Measurements from ENCODE around the gene IRAK1.

IRAK1 gene

DNA sequence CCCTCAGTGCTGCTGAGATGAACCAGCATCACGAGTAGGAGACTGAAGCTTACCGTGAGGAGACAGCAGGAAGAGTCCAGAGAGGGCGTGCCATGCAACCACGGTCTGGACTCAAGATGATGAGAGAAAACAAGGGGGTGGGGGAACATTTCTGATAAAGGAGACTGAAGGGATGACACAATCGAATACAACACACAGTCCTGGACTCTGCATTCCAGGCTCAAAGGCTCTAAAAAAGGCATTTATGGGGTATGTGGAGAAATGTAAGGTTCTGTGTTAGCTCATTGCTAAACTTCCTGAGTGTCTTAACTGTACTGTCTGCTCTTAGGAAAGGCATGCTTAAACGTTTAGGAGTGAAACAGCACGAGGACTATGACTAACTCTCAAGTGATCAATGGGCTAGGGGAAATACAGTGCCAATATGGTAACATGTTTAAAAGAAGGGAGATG, 20.6 kb upstream of the IRAK1 start:
- peak; percentile 45 for DNase-seq

DNA sequence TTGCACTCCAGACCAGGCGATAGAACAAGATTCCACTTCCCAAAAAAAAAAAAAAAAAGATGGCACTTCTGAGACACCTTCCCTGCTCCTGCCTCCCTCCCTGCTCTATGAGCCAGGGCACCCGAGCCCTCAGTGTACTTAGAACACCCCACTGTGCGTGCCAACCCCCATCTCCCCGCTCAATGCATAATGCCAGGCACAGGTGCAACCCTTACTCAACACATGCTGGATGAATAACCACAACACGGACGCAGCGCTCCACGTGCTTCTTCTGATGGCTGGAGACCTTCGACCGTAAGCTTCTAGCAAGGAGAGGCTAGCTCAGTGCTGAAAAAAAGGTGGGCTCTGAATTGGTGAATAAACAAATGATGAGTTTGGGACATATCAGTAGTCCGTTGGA, 19.9 kb upstream of the IRAK1 start:
- DNase-seq = no peak

DNA sequence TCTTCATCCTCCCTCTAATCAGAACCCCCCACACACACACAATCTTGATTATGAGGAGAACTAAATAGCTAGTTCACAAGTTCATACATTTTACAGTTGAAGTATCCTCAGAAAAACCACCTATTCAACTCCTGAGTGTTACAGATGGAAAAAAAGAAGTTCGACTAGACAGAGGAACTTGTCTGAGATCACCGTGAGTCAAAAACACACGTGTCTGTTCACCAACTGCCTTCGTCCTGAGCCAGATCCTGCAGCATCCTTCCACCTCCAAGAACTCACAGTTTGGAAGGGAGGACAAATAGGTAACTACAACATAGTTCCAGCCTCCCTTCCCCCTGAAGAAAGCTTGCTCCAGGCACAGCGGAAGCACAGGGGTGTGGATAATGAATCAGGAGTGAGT, 19.0 kb upstream of the IRAK1 start:
- DNase-seq = no peak

DNA sequence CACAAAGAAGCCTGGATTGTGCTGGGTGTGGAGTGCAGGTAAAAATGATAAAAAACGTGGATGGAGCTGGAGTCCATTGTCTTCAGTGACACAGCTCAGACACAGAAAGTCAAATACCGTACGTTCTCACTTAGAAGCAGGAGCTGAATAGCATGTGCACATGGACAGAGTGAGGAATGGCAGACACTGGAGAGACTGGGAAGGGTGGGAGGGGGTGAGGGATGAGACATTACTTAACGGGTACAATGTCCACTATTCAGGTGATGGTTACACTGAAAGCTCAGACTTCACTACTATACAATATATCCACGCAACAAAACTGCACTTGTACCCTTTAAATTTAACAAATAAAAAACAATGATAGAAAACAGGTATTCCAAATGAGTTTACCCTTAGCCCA, 18.1 kb upstream of the IRAK1 start:
- DNase-seq = no peak

DNA sequence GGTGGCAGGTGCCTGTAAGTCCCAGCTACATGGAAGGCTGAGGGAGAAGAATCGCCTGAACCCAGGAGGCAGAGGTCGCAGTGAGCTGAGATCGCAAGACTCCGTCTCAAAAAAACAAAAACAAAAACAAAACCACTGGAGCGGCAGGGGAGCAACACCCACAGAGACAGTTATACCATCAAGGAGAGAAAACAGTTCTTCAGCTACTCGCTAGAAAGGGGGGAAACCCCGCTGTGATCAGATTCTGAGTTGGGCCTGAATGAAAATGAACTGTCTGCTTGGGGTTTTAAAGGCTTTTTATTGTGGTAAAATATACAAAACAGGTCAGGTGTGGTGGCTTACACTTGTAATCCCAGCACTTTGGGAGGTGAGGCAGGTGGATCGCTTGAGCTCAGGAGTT, 16.8 kb upstream of the IRAK1 start:
- DNase-seq = no peak

DNA sequence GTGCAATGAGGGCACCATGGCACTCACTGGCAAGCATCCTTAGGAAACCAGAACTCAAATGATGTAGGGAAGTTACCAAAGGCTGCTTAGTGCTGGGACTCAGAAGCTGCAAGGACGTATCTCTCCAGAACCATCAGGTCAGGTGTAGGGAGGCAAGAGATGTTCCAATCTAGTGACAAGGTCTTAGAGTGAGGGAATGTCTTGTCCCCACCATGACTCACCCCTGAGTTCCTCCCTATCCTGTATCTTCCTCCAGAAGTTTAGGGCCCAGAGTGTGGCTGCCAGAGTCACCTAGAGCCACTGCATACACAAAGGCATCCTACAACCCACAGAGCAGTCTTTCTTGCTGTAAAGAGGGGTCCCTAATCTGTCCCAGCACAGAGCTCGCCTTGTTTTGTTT, 14.1 kb upstream of the IRAK1 start:
- no peak for DNase-seq

DNA sequence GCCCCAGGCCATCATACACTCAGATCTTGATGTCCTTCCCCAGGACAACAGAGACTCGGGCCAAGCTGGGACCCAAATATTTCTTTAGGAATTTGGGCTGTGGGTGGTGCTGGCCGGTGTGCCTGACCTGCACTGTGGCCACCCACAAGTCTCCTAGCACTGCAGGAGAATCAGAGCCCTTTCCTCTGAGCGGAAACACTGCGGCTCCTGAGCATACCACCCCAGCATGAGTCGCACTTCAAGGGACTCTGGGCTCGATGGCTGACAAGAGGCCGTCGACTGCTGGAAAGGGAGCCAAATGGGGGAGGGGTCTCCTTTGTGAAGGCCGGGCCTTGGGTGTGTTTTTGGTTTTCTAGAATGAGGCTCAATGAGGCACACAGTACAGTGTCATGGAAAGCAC, 13.0 kb upstream of the IRAK1 start:
- DNase-seq = no peak

DNA sequence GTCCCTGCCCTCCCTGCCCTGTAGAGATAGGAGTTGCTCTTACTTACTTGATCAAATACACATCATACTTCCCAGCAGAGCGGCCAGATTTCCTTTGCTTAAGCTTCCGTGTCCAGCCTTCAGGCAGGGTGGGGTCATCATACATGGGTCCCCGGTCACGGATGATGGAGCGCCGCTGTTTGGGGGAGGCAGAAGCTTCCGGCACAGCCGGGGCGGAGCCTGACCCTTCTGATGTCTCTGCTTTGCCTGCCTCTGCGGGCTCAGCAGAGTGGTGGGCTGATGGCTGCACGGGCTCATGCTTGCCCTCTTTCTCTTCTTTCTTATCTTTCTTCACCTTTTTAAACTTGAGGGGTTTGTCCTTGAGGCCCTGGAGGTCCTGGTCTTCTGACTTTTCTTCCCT, 12.5 kb upstream of the IRAK1 start:
- DNase-seq = no peak

DNA sequence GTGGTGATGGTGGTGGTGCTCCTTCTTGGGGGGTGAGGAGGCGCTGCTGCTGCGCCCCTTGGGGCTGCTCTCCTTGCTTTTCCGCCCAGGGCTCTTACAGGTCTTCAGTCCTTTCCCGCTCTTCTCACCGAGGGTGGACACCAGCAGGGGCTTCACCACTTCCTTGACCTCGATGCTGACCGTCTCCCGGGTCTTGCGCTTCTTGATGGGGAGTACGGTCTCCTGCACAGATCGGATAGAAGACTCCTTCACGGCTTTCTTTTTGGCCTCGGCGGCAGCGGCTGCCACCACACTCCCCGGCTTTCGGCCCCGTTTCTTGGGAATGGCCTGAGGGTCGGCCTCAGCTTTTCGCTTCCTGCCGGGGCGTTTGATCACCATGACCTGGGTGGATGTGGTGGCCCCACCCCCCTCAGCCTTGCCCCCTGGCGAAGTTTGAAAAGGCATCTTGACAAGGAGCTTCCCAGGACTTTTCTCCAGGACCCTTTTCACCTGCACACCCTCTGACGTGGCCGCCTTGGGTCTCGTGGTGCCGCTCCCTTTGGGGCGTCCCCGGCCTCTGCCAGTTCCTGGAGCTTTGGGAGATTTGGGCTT, 11.1 kb upstream of the IRAK1 start:
- DNase-seq = no peak

DNA sequence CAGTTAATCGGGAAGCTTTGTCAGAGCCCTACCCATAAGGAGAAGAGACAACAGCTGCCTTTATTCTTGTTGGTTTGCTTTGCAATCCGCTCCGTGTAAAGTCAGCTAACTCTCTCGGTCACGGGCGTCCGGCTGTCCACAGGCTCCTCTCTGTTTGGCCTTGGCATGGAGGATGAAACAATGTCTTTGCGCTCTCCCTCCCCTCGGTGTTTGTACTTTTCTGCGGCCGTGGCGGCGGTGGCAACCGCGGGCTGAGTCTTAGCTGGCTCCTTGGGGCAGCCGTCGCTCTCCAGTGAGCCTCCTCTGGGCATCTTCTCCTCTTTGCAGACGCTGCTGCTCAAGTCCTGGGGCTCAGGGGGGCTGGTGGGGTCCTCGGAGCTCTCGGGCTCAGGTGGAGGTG, 10.6 kb upstream of the IRAK1 start:
- DNase-seq = no peak

DNA sequence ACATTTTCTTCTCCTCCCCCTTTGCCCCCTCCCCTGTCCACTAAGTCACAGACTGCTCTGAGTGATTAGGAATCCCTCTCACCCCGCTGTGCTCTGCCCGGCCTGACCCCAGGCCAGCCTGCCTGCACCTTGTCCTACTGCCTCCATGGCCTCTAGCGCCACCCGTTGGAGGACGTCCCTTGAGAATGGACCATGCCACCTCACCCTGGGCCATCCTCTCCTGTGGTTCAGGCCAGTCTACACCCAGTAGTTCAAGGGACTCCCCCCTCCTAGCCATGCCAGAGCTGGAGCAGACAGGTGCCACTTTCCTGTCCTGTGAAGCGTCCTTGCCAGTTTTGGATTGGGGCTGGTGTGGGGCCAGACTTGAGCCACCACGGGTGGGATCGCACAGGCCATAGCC, 9.7 kb upstream of the IRAK1 start:
- peak; percentile 22 for DNase-seq

DNA sequence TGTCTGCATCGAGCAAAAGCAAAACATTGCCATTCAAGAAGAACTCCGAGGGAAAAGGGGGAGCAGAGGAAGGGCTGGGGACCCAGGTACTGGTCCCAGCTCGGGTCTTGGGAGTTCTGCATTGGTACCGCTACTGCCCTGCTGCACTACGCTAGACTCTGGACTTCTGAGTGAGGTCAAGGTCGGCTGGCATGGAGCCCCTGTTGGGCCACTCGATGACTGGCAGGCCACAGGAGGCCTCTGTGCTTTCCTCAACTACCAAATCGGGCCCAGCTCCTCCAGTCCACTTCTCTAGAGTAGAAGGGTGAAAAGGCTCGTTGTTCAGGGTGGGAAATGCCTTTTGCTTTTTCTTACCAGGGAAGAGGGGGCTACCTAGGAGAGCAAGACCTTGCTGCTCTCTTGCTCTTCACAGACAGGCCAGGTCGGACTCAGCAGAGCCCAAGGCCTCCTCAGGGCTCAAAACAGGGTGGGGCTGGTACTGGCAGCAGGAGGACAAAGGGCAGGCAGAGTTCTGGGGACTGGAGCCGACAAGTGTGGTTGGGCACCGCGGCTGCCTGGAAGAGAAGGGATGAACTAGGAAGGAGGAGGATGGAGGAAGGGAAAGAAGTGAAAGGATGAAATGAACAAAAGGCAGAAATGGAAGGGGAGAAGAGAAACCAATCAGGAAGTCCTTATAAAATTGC, 8.9 kb upstream of the IRAK1 start:
- DNase-seq = no peak

DNA sequence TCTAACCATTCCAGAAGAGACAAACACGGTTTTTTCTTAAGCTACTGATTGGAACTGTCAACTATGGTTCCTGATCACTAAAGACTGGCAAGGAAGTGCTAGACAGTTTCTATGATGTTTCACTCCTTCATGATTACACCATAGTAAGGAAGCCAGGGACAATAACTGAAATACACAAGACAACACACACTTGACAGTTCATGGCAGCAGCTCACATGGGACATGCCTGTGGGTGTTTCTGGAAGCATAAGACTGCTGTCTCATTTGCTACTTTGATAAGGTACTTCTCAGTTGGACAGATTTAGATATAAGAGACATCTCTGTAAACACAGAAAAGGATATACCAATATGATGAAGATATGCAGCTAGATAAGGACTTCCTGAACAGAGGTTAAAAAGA, 8.3 kb upstream of the IRAK1 start:
- DNase-seq = no peak

DNA sequence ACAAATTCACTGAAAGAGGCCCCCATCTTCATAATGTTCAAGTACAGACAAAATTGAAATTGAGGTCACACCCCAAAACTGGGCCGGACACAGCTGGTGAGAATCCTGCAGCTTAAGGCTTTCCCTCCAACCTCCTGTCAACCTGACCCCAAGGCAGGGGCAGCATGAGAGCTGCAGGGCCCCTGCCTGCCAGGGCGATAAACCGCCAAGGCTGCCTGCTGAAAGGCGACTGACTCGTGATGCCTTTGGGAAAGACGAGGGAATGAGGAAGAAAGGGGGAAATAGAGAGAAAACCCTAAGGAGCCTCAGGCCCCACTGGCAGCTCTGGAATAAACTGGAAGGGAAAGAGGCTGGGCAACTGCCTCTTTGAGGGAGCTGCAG, 7.3 kb upstream of the IRAK1 start:
- DNase-seq = no peak

DNA sequence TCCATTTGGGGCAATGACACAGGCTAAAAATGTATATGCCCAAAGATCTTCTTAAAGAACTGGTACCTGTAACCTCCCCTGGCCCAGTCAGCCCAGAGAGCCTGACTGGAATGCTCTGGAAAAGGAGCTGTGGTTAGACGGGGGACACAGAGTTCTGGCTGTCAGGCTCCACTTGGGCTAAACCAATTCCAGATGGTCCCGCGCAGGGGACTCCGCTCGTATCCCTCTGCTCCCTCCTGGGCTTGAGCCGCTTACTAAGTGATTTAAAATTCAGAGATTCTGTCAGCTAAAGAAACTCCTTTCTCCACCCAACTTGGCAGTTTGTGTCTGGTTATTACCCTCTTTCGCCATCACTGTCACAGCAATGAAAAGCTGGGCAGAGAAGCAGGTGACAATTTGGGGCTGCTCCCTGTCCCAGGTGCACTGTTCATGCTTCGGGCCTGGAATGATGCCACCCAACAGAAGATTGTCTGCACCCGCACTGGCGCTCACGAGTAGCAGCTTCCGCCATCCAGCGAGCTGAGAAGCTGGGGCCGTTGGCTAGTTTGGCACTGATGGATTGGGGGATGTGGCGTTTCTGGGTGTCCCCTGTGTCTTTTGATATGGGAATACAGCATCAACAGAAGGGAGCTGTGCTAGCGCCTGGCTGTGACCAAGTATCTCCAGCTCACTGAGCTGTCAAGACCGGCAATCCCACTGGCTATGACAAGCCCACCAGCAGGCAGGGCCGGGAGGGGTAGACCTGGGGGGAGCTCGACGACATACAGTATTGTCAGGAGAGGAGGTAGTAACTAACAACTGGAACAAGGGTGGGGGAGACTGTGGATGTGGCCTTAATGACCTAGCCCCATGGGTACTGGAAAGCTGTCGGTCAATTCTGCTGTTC, 6.7 kb upstream of the IRAK1 start:
- no peak for DNase-seq

DNA sequence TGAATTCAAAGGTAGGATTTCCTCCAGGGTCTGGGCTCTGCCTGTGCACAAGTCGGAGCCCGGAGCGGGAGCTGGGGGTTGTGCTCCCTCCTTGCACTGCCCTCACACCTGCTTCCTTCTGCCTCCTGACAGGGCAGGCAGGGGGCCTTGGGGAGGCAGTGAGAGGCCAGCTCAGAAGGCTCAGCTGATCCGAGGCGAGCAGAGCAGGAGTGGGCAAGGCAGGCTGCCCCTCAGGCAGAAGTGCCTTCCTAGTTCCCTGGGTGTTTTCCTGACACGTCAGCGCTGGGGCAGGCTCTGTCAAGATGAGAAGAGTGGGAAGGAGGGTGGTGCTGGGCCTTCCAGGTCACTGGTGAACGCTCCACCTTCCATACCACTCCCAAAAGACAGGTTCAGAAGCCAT, 5.5 kb upstream of the IRAK1 start:
- no peak for DNase-seq

DNA sequence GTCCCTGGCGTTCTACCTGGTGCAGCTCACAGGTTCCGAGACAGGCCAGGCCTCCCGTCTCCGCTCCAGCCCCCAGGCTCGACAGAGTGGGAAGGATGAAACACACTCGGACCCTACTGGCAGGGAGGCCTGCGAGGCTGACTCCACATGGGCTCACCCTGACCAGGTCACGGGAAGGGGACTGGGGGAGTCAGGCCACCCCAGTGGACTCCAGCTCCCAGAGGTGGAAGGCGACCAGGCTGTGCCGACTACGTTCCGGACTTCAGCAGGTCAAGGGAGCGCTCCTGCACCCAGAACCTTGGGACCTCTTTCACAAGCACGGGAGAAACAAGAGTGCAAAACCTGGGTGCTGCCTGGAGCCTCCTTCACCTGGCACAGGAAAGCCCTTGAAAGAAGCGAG, 4.6 kb upstream of the IRAK1 start:
- no peak for DNase-seq

DNA sequence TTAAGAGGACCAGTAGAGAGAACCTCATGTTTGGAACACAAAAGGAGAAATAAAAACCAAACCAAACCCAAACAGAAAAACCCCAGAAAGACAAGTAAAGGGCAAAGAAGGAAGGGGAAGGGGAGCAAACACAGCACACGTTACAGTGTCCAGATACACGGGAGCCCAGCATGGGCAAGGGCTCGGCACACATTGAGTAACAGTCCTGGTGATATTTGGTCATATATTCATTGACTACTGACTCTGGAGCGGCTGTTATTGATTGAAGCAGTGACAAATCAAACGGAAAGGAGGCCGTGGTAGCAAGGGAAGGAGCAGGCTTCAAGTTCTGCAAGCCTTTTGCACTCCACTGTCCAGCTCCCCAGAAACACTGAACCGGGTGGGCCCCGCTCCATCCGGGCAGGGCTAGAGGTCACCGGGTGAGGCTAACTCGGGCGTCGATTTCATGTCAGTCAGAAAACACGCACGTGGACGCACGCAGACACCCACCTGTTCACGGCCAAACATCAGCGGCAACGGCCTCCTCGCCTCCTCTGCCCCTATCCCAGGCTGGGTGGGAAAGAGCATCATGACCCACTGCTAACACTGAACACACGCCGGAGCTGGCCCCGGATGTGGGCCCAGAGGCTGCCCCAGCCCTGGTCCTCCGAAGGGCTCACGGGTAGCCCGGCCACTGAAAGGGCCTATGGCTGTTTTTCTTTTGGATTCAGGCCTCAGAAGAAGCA, 3.7 kb upstream of the IRAK1 start:
- no peak for DNase-seq

DNA sequence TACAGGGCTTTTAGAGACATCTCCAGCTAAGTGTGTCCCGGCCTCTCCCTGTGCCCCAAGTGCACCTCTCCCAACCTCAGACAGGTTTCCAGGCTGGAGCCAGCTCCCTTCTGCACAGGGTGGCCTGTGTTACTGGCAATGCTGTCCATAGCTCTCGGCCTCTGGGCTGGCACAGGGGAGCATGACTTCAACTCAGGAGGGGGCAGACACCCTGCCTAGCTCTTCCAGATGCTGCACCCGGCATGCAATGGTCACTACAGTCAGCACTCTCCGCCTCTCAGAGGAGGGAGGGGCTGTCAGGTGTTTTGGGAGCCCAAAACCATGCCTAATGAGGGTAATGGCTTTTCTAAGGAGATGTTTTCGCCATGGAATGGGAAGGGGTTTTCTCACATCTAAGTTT, 2.4 kb upstream of the IRAK1 start:
- DNase-seq = no peak

DNA sequence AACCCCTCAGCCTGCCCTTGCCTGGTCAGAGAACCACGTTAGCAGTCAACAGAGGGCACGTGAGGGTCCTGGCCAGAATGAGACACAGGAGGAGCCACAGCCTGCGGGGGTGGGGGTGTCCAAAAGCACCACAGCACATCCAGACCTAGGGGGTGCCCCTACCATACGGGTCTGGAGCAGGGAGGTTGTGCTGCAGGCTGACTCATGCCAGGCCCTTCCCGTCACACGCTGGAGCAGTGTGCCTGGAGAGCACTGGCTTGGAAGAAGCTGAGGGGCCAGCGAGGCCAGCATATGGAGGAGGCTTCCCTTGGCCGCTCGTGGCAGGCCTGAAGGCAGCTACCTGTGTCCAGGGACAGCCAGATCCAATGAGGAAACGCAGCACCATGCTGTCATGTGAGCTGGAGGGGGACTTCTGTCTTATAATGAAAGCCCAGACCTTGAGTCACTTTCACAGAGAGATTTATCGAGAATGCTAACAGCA, 1.5 kb upstream of the IRAK1 start:
- DNase-seq = peak; percentile 48

DNA sequence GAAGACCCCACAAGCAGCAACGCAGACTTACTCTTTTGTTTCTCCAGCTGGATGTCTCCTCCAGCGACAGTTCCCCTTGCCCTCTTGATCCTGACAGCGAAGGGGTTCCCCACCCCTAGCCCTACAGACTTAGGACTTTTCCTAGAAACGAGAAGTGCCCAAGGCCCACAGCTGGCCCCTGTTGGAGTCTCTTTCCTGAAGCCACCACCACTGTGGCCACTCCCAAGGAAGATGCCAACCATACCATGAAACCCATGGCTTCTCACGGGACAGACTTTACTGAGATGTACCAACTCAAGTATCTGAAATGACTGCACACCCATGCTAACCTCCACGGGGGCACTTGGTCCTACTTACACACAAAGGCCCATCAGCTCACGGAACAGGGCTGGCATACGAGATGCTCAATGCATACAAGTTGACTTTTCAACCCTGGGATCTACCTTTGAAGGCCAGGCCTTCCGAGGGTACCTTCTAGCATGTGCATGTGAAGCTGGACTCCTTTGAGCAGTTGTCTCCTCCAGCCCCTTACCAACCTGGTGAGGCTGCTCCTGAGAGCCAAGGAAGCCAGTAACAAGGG, 924 bp upstream of the IRAK1 start:
- DNase-seq = peak; percentile 30

DNA sequence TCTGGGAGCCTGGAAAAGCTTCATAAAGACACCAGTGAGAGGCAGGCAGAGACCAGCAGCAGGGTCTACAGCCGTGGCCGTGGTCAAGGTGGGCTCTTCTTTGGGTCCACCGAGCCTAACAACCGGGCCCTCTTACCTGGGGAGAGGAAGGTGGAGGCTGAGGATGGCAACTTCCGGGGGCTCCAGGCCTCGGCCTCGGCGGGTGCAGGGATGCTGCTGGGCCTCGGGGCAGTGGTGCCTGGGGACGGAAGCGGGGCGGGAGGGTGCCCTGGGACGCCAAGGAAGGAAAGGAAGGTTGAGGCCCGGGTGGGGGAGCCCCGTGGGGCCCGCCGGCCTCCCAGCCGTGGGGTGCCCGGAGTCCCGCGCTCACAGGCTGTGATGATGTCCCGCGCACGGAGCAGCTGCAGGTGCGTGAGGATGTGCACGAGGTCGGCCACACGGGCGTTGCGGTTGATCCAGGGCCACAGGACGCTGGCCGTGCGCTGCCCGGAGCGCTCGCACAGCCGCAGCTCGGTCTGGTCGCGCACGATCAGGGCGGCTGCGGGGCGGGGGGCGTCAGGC, 561 bp downstream of the IRAK1 start:
- DNase-seq = peak; percentile 17

Data from hematopoietic multipotent progenitor cell treated with erythropoietin and hydrocortisone succinate and interleukin-3 and kit ligand, for 6 days (in vitro differentiated cells).